MM.1S (cell line): Measurements from ENCODE around the gene GYS2.

Experiments used
- DNase-seq: peaks from one replicate; pipeline ENCODE4 v3.0.0-alpha.2; 2015
- H2AFZ ChIP-seq: fragments of 300-600 bp; sonication (generic); 2 replicates; pipeline ENCODE4 v1.6.0; 2016; ENCODE audit warnings: antibody characterized with exemption, low read length
- H3F3A ChIP-seq: fragments of 300-600 bp; sonication (generic); 2 replicates; pipeline ENCODE4 v1.6.1; 2016; ENCODE audit warnings: mild to moderate bottlenecking, antibody characterized with exemption, low read length, moderate library complexity, mixed read lengths; ENCODE audit not compliant: insufficient read depth
- H3K27ac ChIP-seq: fragments of 300-600 bp; sonication (generic); 2 replicates; pipeline ENCODE4 v1.5.1; 2016; ENCODE audit warnings: mild to moderate bottlenecking, low read length
- H3K27me3 ChIP-seq: fragments of 300-600 bp; sonication (generic); replicated peaks from 2 replicates; pipeline ENCODE4 v1.6.0; 2016; ENCODE audit warnings: low read length; ENCODE audit not compliant: insufficient read depth
- H3K36me3 ChIP-seq: fragments of 300-600 bp; sonication (generic); replicated peaks from 2 replicates; pipeline ENCODE4 v1.6.1; 2016; ENCODE audit warnings: mild to moderate bottlenecking, low read length, mixed read lengths; ENCODE audit not compliant: insufficient read depth
- H3K4me1 ChIP-seq: fragments of 300-600 bp; sonication (generic); 2 replicates; pipeline ENCODE4 v1.6.1; 2016; ENCODE audit warnings: low read length, mixed read lengths
- H3K4me2 ChIP-seq: fragments of 300-600 bp; sonication (generic); 2 replicates; pipeline ENCODE4 v1.6.0; 2016; ENCODE audit warnings: low read depth, low read length
- H3K4me3 ChIP-seq: fragments of 300-600 bp; sonication (generic); 2 replicates; pipeline ENCODE4 v1.5.1; 2016; ENCODE audit warnings: low read length, mixed read lengths
- H3K79me2 ChIP-seq: fragments of 300-600 bp; sonication (generic); 2 replicates; pipeline ENCODE4 v1.6.1; 2016; ENCODE audit warnings: mixed run types, low read length, mixed read lengths
- H3K9ac ChIP-seq: fragments of 300-600 bp; sonication (generic); 2 replicates; pipeline ENCODE4 v1.6.1; 2016; ENCODE audit warnings: low read length, mixed read lengths
- H3K9me2 ChIP-seq: fragments of 300-600 bp; sonication (generic); replicated peaks from 2 replicates; pipeline ENCODE4 v1.6.1; 2016; ENCODE audit warnings: mild to moderate bottlenecking, low read length, mixed read lengths; ENCODE audit not compliant: insufficient read depth
- H3K9me3 ChIP-seq: fragments of 300-600 bp; sonication (generic); replicated peaks from 2 replicates; pipeline ENCODE4 v1.6.1; 2016; ENCODE audit warnings: mild to moderate bottlenecking, low read length, mixed read lengths; ENCODE audit not compliant: insufficient read depth
- H4K20me1 ChIP-seq: fragments of 300-600 bp; sonication (generic); 2 replicates; pipeline ENCODE4 v1.6.1; 2016; ENCODE audit warnings: mild to moderate bottlenecking, low read length, moderate library complexity, mixed read lengths; ENCODE audit not compliant: insufficient read depth
- CTCF ChIP-seq: fragments of 300-600 bp; sonication (generic); IDR thresholded peaks from 2 replicates; pipeline ENCODE4 v1.5.1; 2016; ENCODE audit warnings: antibody characterized with exemption, low read length, mixed read lengths
- EZH2 ChIP-seq: fragments of 300-600 bp; sonication (generic); optimal IDR thresholded peaks from 2 replicates; pipeline ENCODE3; 2017; ENCODE audit warnings: low read depth, mild to moderate bottlenecking, antibody characterized with exemption, low read length, mixed read lengths
- EZH2phosphoT487 ChIP-seq: fragments of 300-600 bp; sonication (generic); IDR thresholded peaks from 2 replicates; pipeline ENCODE4 v1.6.1; 2018; ENCODE audit warnings: antibody characterized with exemption, low read length

Gene GYS2

DNA sequence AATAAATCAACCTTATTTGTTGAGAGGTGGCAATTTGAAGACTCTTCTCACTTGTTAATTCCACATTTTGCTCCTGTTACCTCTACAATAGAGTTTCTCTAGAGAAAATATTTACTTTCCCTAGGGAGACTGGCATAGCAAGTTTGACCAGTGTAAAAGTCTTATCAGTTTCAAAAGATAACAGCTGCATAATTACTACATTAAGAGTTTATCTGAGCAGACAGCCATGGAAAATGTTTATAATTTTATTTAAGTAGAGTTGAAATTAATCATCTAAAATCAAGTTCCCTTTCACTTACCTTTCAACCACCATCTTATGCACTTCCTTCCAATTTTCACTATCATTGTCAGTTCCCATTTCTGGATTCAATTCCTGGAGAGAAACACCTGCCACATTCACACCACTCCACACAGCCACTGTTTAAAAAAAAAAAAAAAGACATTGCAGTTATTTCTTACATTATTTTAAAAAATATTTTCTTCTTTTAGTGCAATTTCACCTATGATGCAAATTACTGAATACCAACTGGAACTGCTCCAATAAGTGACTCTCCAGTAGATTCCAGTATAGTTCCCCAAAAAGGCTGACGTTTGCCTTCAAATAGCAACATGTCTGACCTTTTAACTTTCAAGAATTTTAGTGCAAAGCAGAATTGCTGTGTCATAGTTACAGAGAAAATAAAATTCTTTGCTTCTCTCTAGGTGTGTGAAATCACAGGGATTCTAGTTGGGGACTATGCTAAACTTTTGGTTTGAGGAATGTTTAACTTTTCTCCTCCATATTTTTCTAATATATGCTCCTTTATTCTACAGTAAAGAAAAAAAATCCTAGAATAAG lies 33.6 kb upstream of the GYS2 start:
- H3K36me3 ChIP-seq: peaks cover 51% of the 10 kb centered on the region
- no peak overlapping the region for H3K4me2 ChIP-seq

GRCh38 chr12:21634245-21634644 lies 29.6 kb upstream of the GYS2 start:
- Histone ChIP-seq H3K36me3 (peaks cover 34% of the 10 kb centered on the region), H3K9me3 (no peaks in the 10 kb centered on the region), H3K4me3 (no peak overlapping the region), H3K79me2 (peaks cover under 1% of the 10 kb centered on the region; the same call in 1 of the 2 replicates), H3K27ac (no peak overlapping the region), H3K4me2 (no peak overlapping the region), H3K9me2 (no peaks in the 10 kb centered on the region), H3K27me3 (no peaks in the 10 kb centered on the region), H3K4me1 (no peaks in the 10 kb centered on the region), H4K20me1 (no peaks in the 10 kb centered on the region), H3F3A (no peaks in the 10 kb centered on the region; the same call in 1 of the 2 replicates), H2AFZ (no peak overlapping the region), H3K9ac (no peak overlapping the region)
- TF ChIP-seq EZH2phosphoT487 (no peak), CTCF (no peak), EZH2 (no peak)
- DNase-seq: no peak

More for the DNA sequence above, 33.6 kb upstream of the GYS2 start:
- no peaks in the 10 kb centered on the region for H3K9me3 ChIP-seq
- H3K9me2 ChIP-seq: no peaks in the 10 kb centered on the region
- H3K79me2 ChIP-seq: peaks cover 35% of the 10 kb centered on the region
- 0 out of 2 replicates have a peak, but pooled peaks cover 8% of the 10 kb centered on the region for H4K20me1 ChIP-seq
- no peak for DNase-seq
- no peak overlapping the region for H3K9ac ChIP-seq
- H3K4me3 ChIP-seq: no peak overlapping the region
- H3K27ac ChIP-seq: no peak overlapping the region
- H3K27me3 ChIP-seq: no peaks in the 10 kb centered on the region
- no peaks in the 10 kb centered on the region; the same call in 1 of the 2 replicates for H3F3A ChIP-seq
- no peak overlapping the region for H2AFZ ChIP-seq
- H3K4me1 ChIP-seq: no peaks in the 10 kb centered on the region
- TF ChIP-seq EZH2: no peak
- no peak for TF ChIP-seq CTCF

GRCh38 chr12:21631367-21631766 lies 26.7 kb upstream of the GYS2 start:
- Histone ChIP-seq H3K9ac (no peak overlapping the region), H3K36me3 (peaks cover 16% of the 10 kb centered on the region), H2AFZ (no peak overlapping the region), H3K27me3 (no peaks in the 10 kb centered on the region), H3K4me3 (no peak overlapping the region), H3K9me2 (no peaks in the 10 kb centered on the region), H3K4me1 (no peaks in the 10 kb centered on the region), H3K27ac (no peak overlapping the region), H3K79me2 (no peaks in the 10 kb centered on the region), H4K20me1 (no peaks in the 10 kb centered on the region), H3K9me3 (no peaks in the 10 kb centered on the region), H3K4me2 (no peak overlapping the region), H3F3A (no peaks in the 10 kb centered on the region; the same call in 1 of the 2 replicates)
- TF ChIP-seq CTCF (no peak), EZH2 (no peak), EZH2phosphoT487 (no peak)
- DNase-seq: no peak
